HEK293 (cell line): ENCODE data around the gene THSD7B.

ENCODE experiments used
- BCL11B ChIP-seq: fragments of 450-650 bp; formaldehyde crosslinking; IDR thresholded peaks from 2 replicates; pipeline ENCODE4 v1.5.1; 2016; ENCODE audit warnings: low read depth, missing biosample characterization, missing genetic modification characterization
- CTCF ChIP-seq: fragments of 450-650 bp; formaldehyde crosslinking; IDR thresholded peaks from 2 replicates; pipeline ENCODE4 v1.5.1; 2016; ENCODE audit warnings: missing biosample characterization, missing genetic modification characterization
- PBX3 ChIP-seq: sonication (generic); formaldehyde crosslinking; IDR thresholded peaks from 2 replicates; pipeline ENCODE4 v1.8.1; 2022; ENCODE audit warnings: mild to moderate bottlenecking, moderate library complexity, missing genetic modification reagents
- REST ChIP-seq: fragments of 450-650 bp; formaldehyde crosslinking; IDR thresholded peaks from 2 replicates; pipeline ENCODE4 v1.5.1; 2016; ENCODE audit warnings: missing biosample characterization, missing genetic modification characterization
- SP2 ChIP-seq: fragments of 450-650 bp; formaldehyde crosslinking; IDR thresholded peaks from 2 replicates; pipeline ENCODE4 v1.5.1; 2016; ENCODE audit warnings: missing biosample characterization, missing genetic modification characterization
- YY1 ChIP-seq: fragments of 450-650 bp; formaldehyde crosslinking; IDR thresholded peaks from 2 replicates; pipeline ENCODE4 v1.5.1; 2018; ENCODE audit warnings: missing biosample characterization, missing genetic modification characterization
- ZBTB21 ChIP-seq: fragments of 450-650 bp; formaldehyde crosslinking; IDR thresholded peaks from 2 replicates; pipeline ENCODE4 v1.5.1; 2017; ENCODE audit warnings: missing biosample characterization, missing genetic modification characterization
- ZFP3 ChIP-seq: fragments of 450-650 bp; formaldehyde crosslinking; IDR thresholded peaks from 2 replicates; pipeline ENCODE4 v1.5.1; 2016; ENCODE audit warnings: low read depth, missing biosample characterization, missing genetic modification characterization
- ZFP41 ChIP-seq: fragments of 450-650 bp; formaldehyde crosslinking; IDR thresholded peaks from 2 replicates; pipeline ENCODE4 v1.5.1; 2016; ENCODE audit warnings: missing biosample characterization, missing genetic modification characterization, borderline replicate concordance
- ZNF362 ChIP-seq: fragments of 450-650 bp; formaldehyde crosslinking; IDR thresholded peaks from 2 replicates; pipeline ENCODE4 v1.5.1; 2016; ENCODE audit warnings: missing biosample characterization, missing genetic modification characterization
- ZNF629 ChIP-seq: fragments of 450-650 bp; formaldehyde crosslinking; IDR thresholded peaks from 2 replicates; pipeline ENCODE4 v1.5.1; 2017; ENCODE audit warnings: missing biosample characterization, missing genetic modification characterization
- ZNF664 ChIP-seq: fragments of 450-650 bp; formaldehyde crosslinking; IDR thresholded peaks from 2 replicates; pipeline ENCODE4 v1.5.1; 2016; ENCODE audit warnings: missing biosample characterization, missing genetic modification characterization

- TF ChIP-seq CTCF (tag by site-specific recombination) (no peak), SP2 (no peak), ZBTB21 (no peak), ZNF362 (tag by site-specific recombination) (no peak), ZNF664 (tag by site-specific recombination) (no peak), REST (tag by site-specific recombination) (no peak), ZFP3 (no peak), ZFP41 (tag by site-specific recombination) (no peak), PBX3 (CRISPR knock-in tag) (no peak), YY1 (tag by site-specific recombination) (no peak), ZNF629 (tag by site-specific recombination) (no peak), BCL11B (tag by site-specific recombination) (no peak)
Measured at GRCh38 chr2:137380610-137381009, 615.3 kb downstream of the THSD7B start.
